Neural progenitor cell (in vitro differentiated cells): ENCODE results near the gene ATP6V1E1.

Experiments used
- EZH2 ChIP-seq: fragments of 200-600 bp; sonication (generic); IDR thresholded peaks from 2 replicates; pipeline ENCODE4 v1.6.1; 2017; ENCODE audit warnings: antibody characterized with exemption, mild to moderate bottlenecking, moderate library complexity
- TF ChIP-seq, protein P1 (sequence below): fragments of 200-600 bp; sonication (generic); IDR thresholded peaks from 2 replicates; pipeline ENCODE4 v1.5.1; 2017; ENCODE audit warnings: antibody characterized with exemption, mild to moderate bottlenecking

DNA sequence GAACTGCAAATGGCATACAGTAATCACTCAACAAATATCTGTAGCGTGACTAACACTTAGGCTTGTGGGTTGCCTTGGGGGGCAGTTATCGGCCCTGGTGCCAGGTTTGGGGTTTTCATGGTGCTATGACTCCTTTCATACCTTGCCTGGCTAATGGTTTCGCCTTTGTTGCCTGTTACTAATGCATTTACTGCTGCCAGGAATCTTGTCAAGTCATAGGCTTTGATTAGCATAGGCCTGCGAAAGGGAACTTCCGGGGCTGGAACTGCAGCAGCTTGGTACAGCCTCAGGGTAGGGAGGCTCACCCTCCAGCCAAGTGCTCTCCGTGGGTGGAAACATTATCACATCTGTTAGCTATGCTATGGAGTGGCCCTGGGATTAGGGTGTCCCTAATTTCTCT, 52.1 kb downstream of the ATP6V1E1 start:
- TF ChIP-seq, protein P1, sequence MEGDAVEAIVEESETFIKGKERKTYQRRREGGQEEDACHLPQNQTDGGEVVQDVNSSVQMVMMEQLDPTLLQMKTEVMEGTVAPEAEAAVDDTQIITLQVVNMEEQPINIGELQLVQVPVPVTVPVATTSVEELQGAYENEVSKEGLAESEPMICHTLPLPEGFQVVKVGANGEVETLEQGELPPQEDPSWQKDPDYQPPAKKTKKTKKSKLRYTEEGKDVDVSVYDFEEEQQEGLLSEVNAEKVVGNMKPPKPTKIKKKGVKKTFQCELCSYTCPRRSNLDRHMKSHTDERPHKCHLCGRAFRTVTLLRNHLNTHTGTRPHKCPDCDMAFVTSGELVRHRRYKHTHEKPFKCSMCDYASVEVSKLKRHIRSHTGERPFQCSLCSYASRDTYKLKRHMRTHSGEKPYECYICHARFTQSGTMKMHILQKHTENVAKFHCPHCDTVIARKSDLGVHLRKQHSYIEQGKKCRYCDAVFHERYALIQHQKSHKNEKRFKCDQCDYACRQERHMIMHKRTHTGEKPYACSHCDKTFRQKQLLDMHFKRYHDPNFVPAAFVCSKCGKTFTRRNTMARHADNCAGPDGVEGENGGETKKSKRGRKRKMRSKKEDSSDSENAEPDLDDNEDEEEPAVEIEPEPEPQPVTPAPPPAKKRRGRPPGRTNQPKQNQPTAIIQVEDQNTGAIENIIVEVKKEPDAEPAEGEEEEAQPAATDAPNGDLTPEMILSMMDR: no peak
- no peak for TF ChIP-seq EZH2
